Liver (tissue), 3 donors: ENCODE measurements around the gene MGME1.

Experiments used
- GABPA ChIP-seq, 2 donors: IDR thresholded peaks in 1 of 2; conservative IDR thresholded peaks in 1 of 2; 2 replicates each; pipeline ENCODE4 v1.6.1; 2016; ENCODE audit warnings: antibody characterized with exemption in 2 of 2, mild to moderate bottlenecking in 1 of 2, moderate library complexity in 1 of 2
- JUND ChIP-seq, 2 donors: IDR thresholded peaks; 2 replicates each; pipeline ENCODE4 v1.6.1; 2016; ENCODE audit warnings: antibody characterized with exemption in 2 of 2
- RAD21 ChIP-seq, 2 donors: IDR thresholded peaks; 2 replicates each; pipeline ENCODE4 v1.6.1; 2016; ENCODE audit warnings: antibody characterized with exemption in 2 of 2, mild to moderate bottlenecking in 2 of 2
- TAF1 ChIP-seq: conservative IDR thresholded peaks from 2 replicates; pipeline ENCODE4 v1.6.1; 2016; ENCODE audit warnings: antibody characterized with exemption, mild to moderate bottlenecking
- YY1 ChIP-seq: IDR thresholded peaks from 2 replicates; pipeline ENCODE4 v1.6.1; 2016; ENCODE audit warnings: antibody characterized with exemption, mild to moderate bottlenecking
- TF ChIP-seq, protein P1 (sequence below): IDR thresholded peaks from 2 replicates; pipeline ENCODE4 v1.6.1; 2016; ENCODE audit warnings: antibody characterized with exemption
- TF ChIP-seq, protein P2 (sequence below): fragments of 150-350 bp; IDR thresholded peaks from 2 replicates; pipeline ENCODE4 v1.5.1; 2017; ENCODE audit warnings: improper control_type of control experiment, low read depth, low read length; ENCODE audit not compliant: missing input control
- donor health status: healthy.
- donor health status: healthy.

DNA sequence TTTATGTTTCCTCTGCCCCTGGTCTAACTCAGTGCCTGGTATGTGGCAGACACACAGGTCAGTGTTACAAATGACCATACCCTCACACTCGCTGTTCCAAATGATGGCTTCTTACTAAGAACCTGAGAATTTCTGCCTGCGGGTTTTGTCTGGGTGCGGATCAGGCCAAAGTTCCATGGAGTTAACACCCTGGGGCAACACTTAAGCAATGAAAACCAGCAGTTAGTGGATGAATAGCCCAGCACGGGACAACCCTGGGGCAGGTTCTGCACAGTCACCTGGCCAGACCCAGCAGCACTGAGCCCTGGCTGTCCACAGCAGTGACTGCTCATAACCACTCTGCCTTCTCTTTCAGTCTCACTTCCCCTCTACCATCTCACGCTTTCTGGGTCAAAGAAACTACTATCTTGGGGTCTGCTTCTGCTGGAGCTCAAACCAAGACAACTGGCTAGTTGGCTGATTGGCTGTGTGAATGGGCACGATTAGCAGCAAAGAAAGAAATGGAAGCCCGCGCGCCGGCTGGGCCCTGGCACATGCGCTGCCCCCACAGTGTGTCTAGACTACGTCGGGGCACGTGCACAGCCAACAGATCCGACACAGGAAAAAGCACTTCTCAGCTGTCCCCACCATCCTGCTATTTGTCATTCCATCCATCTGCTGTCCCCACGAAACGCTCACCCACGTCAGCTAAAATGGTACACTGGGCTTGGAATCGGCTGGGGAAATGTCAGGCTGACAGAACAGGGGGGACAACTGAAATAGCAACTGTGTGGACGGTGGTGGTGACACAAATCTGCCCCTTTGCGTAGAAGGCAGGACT, 36.6 kb downstream of the MGME1 start:
- TF ChIP-seq, protein P1, sequence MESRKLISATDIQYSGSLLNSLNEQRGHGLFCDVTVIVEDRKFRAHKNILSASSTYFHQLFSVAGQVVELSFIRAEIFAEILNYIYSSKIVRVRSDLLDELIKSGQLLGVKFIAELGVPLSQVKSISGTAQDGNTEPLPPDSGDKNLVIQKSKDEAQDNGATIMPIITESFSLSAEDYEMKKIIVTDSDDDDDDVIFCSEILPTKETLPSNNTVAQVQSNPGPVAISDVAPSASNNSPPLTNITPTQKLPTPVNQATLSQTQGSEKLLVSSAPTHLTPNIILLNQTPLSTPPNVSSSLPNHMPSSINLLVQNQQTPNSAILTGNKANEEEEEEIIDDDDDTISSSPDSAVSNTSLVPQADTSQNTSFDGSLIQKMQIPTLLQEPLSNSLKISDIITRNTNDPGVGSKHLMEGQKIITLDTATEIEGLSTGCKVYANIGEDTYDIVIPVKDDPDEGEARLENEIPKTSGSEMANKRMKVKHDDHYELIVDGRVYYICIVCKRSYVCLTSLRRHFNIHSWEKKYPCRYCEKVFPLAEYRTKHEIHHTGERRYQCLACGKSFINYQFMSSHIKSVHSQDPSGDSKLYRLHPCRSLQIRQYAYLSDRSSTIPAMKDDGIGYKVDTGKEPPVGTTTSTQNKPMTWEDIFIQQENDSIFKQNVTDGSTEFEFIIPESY: no peak
- no peak for TF ChIP-seq GABPA (IDR thresholded peaks at IDR 0.05 in 1 of 2, conservative IDR thresholded peaks at IDR 0.05 in 1 of 2)
- TF ChIP-seq, protein P2, sequence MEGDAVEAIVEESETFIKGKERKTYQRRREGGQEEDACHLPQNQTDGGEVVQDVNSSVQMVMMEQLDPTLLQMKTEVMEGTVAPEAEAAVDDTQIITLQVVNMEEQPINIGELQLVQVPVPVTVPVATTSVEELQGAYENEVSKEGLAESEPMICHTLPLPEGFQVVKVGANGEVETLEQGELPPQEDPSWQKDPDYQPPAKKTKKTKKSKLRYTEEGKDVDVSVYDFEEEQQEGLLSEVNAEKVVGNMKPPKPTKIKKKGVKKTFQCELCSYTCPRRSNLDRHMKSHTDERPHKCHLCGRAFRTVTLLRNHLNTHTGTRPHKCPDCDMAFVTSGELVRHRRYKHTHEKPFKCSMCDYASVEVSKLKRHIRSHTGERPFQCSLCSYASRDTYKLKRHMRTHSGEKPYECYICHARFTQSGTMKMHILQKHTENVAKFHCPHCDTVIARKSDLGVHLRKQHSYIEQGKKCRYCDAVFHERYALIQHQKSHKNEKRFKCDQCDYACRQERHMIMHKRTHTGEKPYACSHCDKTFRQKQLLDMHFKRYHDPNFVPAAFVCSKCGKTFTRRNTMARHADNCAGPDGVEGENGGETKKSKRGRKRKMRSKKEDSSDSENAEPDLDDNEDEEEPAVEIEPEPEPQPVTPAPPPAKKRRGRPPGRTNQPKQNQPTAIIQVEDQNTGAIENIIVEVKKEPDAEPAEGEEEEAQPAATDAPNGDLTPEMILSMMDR: no peak
- no peak for TF ChIP-seq JUND (IDR thresholded peaks at IDR 0.05)
- TF ChIP-seq YY1: no peak
- no peak for TF ChIP-seq RAD21 (IDR thresholded peaks at IDR 0.05)
- TF ChIP-seq TAF1: no peak
